RKO (cell line): ENCODE data around the gene KCNQ1.

ENCODE experiments used
- DNase-seq: peaks from one replicate; pipeline ENCODE4 v3.0.0-alpha.2; 2016; ENCODE audit warnings: low spot score

KCNQ1 gene

GRCh38 chr11:2570211-2570811 is 125.5 kb downstream of the KCNQ1 start:
- no peak for DNase-seq

- no peak for DNase-seq
These were observed 126.2 kb downstream of the KCNQ1 start for GRCh38 chr11:2570841-2571597.

- DNase-seq = no peak
These were observed 126.9 kb downstream of the KCNQ1 start for GRCh38 chr11:2571598-2572281.

GRCh38 chr11:2572491-2573239 is 127.9 kb downstream of the KCNQ1 start:
- DNase-seq = no peak

GRCh38 chr11:2573240-2574042 is 128.6 kb downstream of the KCNQ1 start:
- no peak for DNase-seq

- no peak for DNase-seq
These were observed 129.3 kb downstream of the KCNQ1 start for GRCh38 chr11:2574043-2574552.

GRCh38 chr11:2574553-2575535 is 130.0 kb downstream of the KCNQ1 start:
- DNase-seq = no peak

GRCh38 chr11:2575591-2576051 is 130.8 kb downstream of the KCNQ1 start:
- DNase-seq = no peak

GRCh38 chr11:2576111-2576510 is 131.3 kb downstream of the KCNQ1 start:
- no peak for DNase-seq

- DNase-seq = no peak
These were observed 131.7 kb downstream of the KCNQ1 start for GRCh38 chr11:2576549-2576948.

- no peak for DNase-seq
These were observed 132.5 kb downstream of the KCNQ1 start for GRCh38 chr11:2577031-2577990.

GRCh38 chr11:2577991-2578928 is 133.5 kb downstream of the KCNQ1 start:
- no peak for DNase-seq

- no peak for DNase-seq
These were observed 134.1 kb downstream of the KCNQ1 start for GRCh38 chr11:2578929-2579270.

GRCh38 chr11:2579315-2580060 is 134.7 kb downstream of the KCNQ1 start:
- no peak for DNase-seq

- no peak for DNase-seq
These were observed 135.2 kb downstream of the KCNQ1 start for GRCh38 chr11:2580061-2580421.

- no peak for DNase-seq
These were observed 135.8 kb downstream of the KCNQ1 start for GRCh38 chr11:2580571-2581001.
